ENCODE results near the gene NACC2. TPM values are rescaled to one million over a fixed set of nuclear protein-coding genes. Genes with fewer than 3 reads are reported as not detected.

The NACC2 gene
- polyA plus RNA-seq, 3 donors: 8.1 to 32.4 (median 8.7) TPM

- Histone ChIP-seq H3K27me3 (ENCODE audit: control insufficient read depth in 2 of 2, insufficient read depth in 2 of 2, low read length in 2 of 2) (peaks cover 0 to 2% of the 10 kb centered on the region in 2 donors), H3K9me3 (replicated peaks in 1 of 2; ENCODE audit: control insufficient read depth in 1 of 2, insufficient read depth in 1 of 2, low read length in 2 of 2) (no peaks in the 10 kb centered on the region), H3K4me2 (replicated peaks; ENCODE audit: extremely low read depth, low read length, poor library complexity, severe bottlenecking) (peak overlapping the region; percentile 94), H4K20me1 (ENCODE audit: insufficient read depth, low read length) (peaks cover 61% of the 10 kb centered on the region), H3K36me3 (replicated peaks in 1 of 2; ENCODE audit: control insufficient read depth in 1 of 2, insufficient read depth in 2 of 2, low read length in 2 of 2) (peaks cover 9 to 10% of the 10 kb centered on the region in 2 donors), H2AFZ (ENCODE audit: insufficient read depth, low read depth, low read length, poor library complexity, severe bottlenecking) (no peak overlapping the region), H3K27ac (ENCODE audit: low read depth in 1 of 2, low read length in 2 of 2) (peak overlapping the region; percentile 60 to 73), H3K9ac (ENCODE audit: insufficient read depth, low read length, poor library complexity, severe bottlenecking) (peak overlapping the region; percentile 86), H3K4me1 (ENCODE audit: control insufficient read depth in 1 of 2, insufficient read depth in 2 of 2, low read length in 2 of 2) (peaks cover 66 to 74% of the 10 kb centered on the region in 2 donors), H3K4me3 (replicated peaks in 1 of 3; ENCODE audit: low read depth in 2 of 3, low read length in 3 of 3) (peak overlapping the region; percentile 56 to 90 (median 89)), H3K79me2 (ENCODE audit: insufficient read depth, low read length) (peaks cover 72% of the 10 kb centered on the region)
- H3K9me3 Mint-ChIP-seq: peaks cover 0 to 2% (median 0%) of the 10 kb centered on the region in 7 donors
- WGBS (ENCODE audit: insufficient coverage): 69% methylated on average over 14 of the region's 16 CpGs
- intact Hi-C loops (cut with micrococcal nuclease): loop anchor here in 1 of 2 donors (5.0 kb wide), 1 partner anchor 46 kb away; no protein-coding TSS in a partner anchor
- peaks cover 58% of the 10 kb centered on the region for H3K4me1 Mint-ChIP-seq
- TF ChIP-seq CTCF (IDR thresholded peaks at IDR 0.05): no peak
- peak overlapping the region; percentile 84 to 85 for H3K4me3 Mint-ChIP-seq
- no peak for DNase-seq
- H3K27ac Mint-ChIP-seq: peak overlapping the region in 5 of 7 donors; percentile 15 to 78 (median 56)
- H3K27me3 Mint-ChIP-seq (ENCODE audit: low read depth in 3 of 3): peaks cover 2 to 7% (median 2%) of the 10 kb centered on the region in 3 donors
- peaks cover 11 to 20% of the 10 kb centered on the region in 2 donors for H3K36me3 Mint-ChIP-seq
Observed at GRCh38 chr9:136093346-136093986, 1.6 kb downstream of the NACC2 start.

- peak overlapping the region; percentile 94 for H3K4me2 ChIP-seq (replicated peaks; ENCODE audit: extremely low read depth, low read length, poor library complexity, severe bottlenecking)
- H3K36me3 Mint-ChIP-seq: peaks cover 11 to 27% of the 10 kb centered on the region in 2 donors
Observed at GRCh38 chr9:136092741-136093140, 2.3 kb downstream of the NACC2 start.

More at GRCh38 chr9:136092741-136093140, 2.3 kb downstream of the NACC2 start:
- 89% methylated on average over 8 of the region's 9 CpGs for WGBS (ENCODE audit: insufficient coverage)
- intact Hi-C loops (cut with micrococcal nuclease): loop anchor here in 1 of 2 donors (5.0 kb wide), 1 partner anchor 45 kb away; no protein-coding TSS in a partner anchor
- Mint-ChIP-seq H3K9me3 (no peaks in the 10 kb centered on the region), H3K4me3 (peak overlapping the region; percentile 84 to 85), H3K27me3 (ENCODE audit: low read depth in 3 of 3) (no peaks in the 10 kb centered on the region), H3K27ac (peak overlapping the region in 3 of 7 donors; percentile 15 to 33 (median 26)), H3K4me1 (peaks cover 63% of the 10 kb centered on the region)
- H3K4me1 ChIP-seq (ENCODE audit: control insufficient read depth in 1 of 2, insufficient read depth in 2 of 2, low read length in 2 of 2): peaks cover 73 to 80% of the 10 kb centered on the region in 2 donors
- H3K27ac ChIP-seq (ENCODE audit: low read depth in 1 of 2, low read length in 2 of 2): no peak overlapping the region
- no peak for DNase-seq
- peak overlapping the region; percentile 86 for H3K9ac ChIP-seq (ENCODE audit: insufficient read depth, low read length, poor library complexity, severe bottlenecking)
- H3K27me3 ChIP-seq (ENCODE audit: control insufficient read depth in 2 of 2, insufficient read depth in 2 of 2, low read length in 2 of 2): no peaks in the 10 kb centered on the region
- peak overlapping the region in 1 of 3 experiments; percentile 90 for H3K4me3 ChIP-seq (replicated peaks in 1 of 3; ENCODE audit: low read depth in 2 of 3, low read length in 3 of 3)
- H3K9me3 ChIP-seq (replicated peaks in 1 of 2; ENCODE audit: control insufficient read depth in 1 of 2, insufficient read depth in 1 of 2, low read length in 2 of 2): no peaks in the 10 kb centered on the region
- no peak for TF ChIP-seq CTCF (IDR thresholded peaks at IDR 0.05)
- H3K36me3 ChIP-seq (replicated peaks in 1 of 2; ENCODE audit: control insufficient read depth in 1 of 2, insufficient read depth in 2 of 2, low read length in 2 of 2): peaks cover 9 to 10% of the 10 kb centered on the region in 2 donors
- peaks cover 79% of the 10 kb centered on the region for H3K79me2 ChIP-seq (ENCODE audit: insufficient read depth, low read length)
- no peak overlapping the region for H2AFZ ChIP-seq (ENCODE audit: insufficient read depth, low read depth, low read length, poor library complexity, severe bottlenecking)
- H4K20me1 ChIP-seq (ENCODE audit: insufficient read depth, low read length): peaks cover 68% of the 10 kb centered on the region

All from CD14-positive monocyte (primary cell).